CD14-positive monocyte (primary cell): Measurements from ENCODE around the gene CCDC88C. TPM values are rescaled to one million over a fixed set of nuclear protein-coding genes. Genes with fewer than 3 reads are reported as not detected.
A peak's percentile ranks its signal among the peaks of the same experiment; 100 is the strongest.

Experiments used
- DNase-seq, 3 donors: peaks; one replicate each; pipeline ENCODE4 v3.0.0-alpha.2; 2011 to 2022
- H2AFZ ChIP-seq: 2 replicates; pipeline ENCODE4 v1.6.0; 2012; ENCODE audit warnings: mild to moderate bottlenecking, low read depth, low read length, inconsistent platforms; ENCODE audit not compliant: insufficient read depth, poor library complexity, severe bottlenecking
- H3K27ac ChIP-seq, 2 donors: 1 replicate in 1 of 2; 2 replicates in 1 of 2; pipeline ENCODE4 v1.5.1; 2012 to 2013; ENCODE audit warnings: low read length in 2 of 2, control low read depth in 1 of 2, inconsistent platforms in 1 of 2, low read depth in 1 of 2, mild to moderate bottlenecking in 1 of 2
- H3K27me3 ChIP-seq, 2 donors: one replicate each; pipeline versions ENCODE4 v1.6.0 to v1.6.1; 2011 to 2013; ENCODE audit warnings: low read length in 2 of 2; ENCODE audit not compliant: control insufficient read depth in 2 of 2, insufficient read depth in 2 of 2
- H3K36me3 ChIP-seq, 2 donors: replicated peaks in 1 of 2; 1 replicate in 1 of 2; 2 replicates in 1 of 2; pipeline versions ENCODE4 v1.5.1 to v1.6.1; 2012 to 2013; ENCODE audit warnings: low read length in 2 of 2, control low read depth in 1 of 2, inconsistent platforms in 1 of 2, mild to moderate bottlenecking in 1 of 2; ENCODE audit not compliant: insufficient read depth in 2 of 2, control insufficient read depth in 1 of 2
- H3K4me1 ChIP-seq, 2 donors: 1 replicate in 1 of 2; 2 replicates in 1 of 2; pipeline versions ENCODE4 v1.5.1 to v1.6.1; 2012 to 2013; ENCODE audit warnings: low read length in 2 of 2, control low read depth in 1 of 2, inconsistent platforms in 1 of 2, mild to moderate bottlenecking in 1 of 2, moderate library complexity in 1 of 2; ENCODE audit not compliant: insufficient read depth in 2 of 2, control insufficient read depth in 1 of 2
- H3K4me2 ChIP-seq: replicated peaks from 2 replicates; pipeline ENCODE3; 2012; ENCODE audit warnings: low read length, moderate library complexity, mild to moderate bottlenecking; ENCODE audit not compliant: poor library complexity, severe bottlenecking; ENCODE audit errors: extremely low read depth
- H3K4me3 ChIP-seq, 3 experiments: fragments of 200-600 bp in 1 of 3; sonication (generic) in 1 of 3; replicated peaks in 1 of 3; 1 replicate in 2 of 3; 2 replicates in 1 of 3; pipeline ENCODE4 v1.5.1; 2011 to 2013; ENCODE audit warnings: low read length in 3 of 3, mild to moderate bottlenecking in 3 of 3, control low read depth in 2 of 3, low read depth in 2 of 3, inconsistent platforms in 1 of 3, moderate library complexity in 1 of 3
- H3K79me2 ChIP-seq: 2 replicates; pipeline ENCODE4 v1.6.0; 2012; ENCODE audit warnings: mild to moderate bottlenecking, control low read depth, inconsistent platforms, low read length, moderate library complexity; ENCODE audit not compliant: insufficient read depth
- H3K9ac ChIP-seq: 2 replicates; pipeline ENCODE4 v1.6.0; 2017; ENCODE audit warnings: low read length, mild to moderate bottlenecking; ENCODE audit not compliant: insufficient read depth, poor library complexity, severe bottlenecking
- H3K9me3 ChIP-seq, 2 donors: replicated peaks in 1 of 2; 1 replicate in 1 of 2; 2 replicates in 1 of 2; pipeline versions ENCODE4 v1.5.1 to v1.6.1; 2012 to 2013; ENCODE audit warnings: low read length in 2 of 2, control low read depth in 1 of 2; ENCODE audit not compliant: control insufficient read depth in 1 of 2, insufficient read depth in 1 of 2
- H4K20me1 ChIP-seq: 2 replicates; pipeline ENCODE4 v1.6.0; 2012; ENCODE audit warnings: mild to moderate bottlenecking, low read length, control low read depth, moderate library complexity; ENCODE audit not compliant: insufficient read depth
- H3K27ac Mint-ChIP-seq, 7 donors: one replicate each; pipeline ENCODE4 v1.8.0; 2020; ENCODE audit warnings: mild to moderate bottlenecking in 7 of 7, mixed read lengths in 7 of 7, moderate library complexity in 6 of 7, inconsistent platforms in 2 of 7
- H3K27me3 Mint-ChIP-seq, 3 donors: one replicate each; pipeline ENCODE4 v1.8.0; 2021 to 2022; ENCODE audit warnings: low read depth in 3 of 3, mild to moderate bottlenecking in 3 of 3, mixed read lengths in 3 of 3, moderate library complexity in 3 of 3, inconsistent platforms in 1 of 3
- H3K36me3 Mint-ChIP-seq, 2 donors: one replicate each; pipeline ENCODE4 v1.8.0; 2020; ENCODE audit warnings: mixed read lengths in 2 of 2, inconsistent platforms in 1 of 2, mild to moderate bottlenecking in 1 of 2
- H3K4me1 Mint-ChIP-seq: one replicate; pipeline ENCODE4 v1.8.0; 2020; ENCODE audit warnings: mild to moderate bottlenecking, mixed read lengths
- H3K4me3 Mint-ChIP-seq, 2 donors: one replicate each; pipeline ENCODE4 v1.8.0; 2020; ENCODE audit warnings: mild to moderate bottlenecking in 2 of 2, mixed read lengths in 2 of 2, moderate library complexity in 1 of 2
- H3K9me3 Mint-ChIP-seq, 7 donors: one replicate each; pipeline ENCODE4 v1.8.0; 2020 to 2022; ENCODE audit warnings: mixed read lengths in 7 of 7, mild to moderate bottlenecking in 6 of 7, moderate library complexity in 6 of 7, inconsistent platforms in 2 of 7
- WGBS: methylation state at CpG from one replicate; pipeline ENCODE4 v1.1.5; 2013; ENCODE audit warnings: missing lambda C conversion rate; ENCODE audit not compliant: insufficient coverage; 5-methylcytosine and 5-hydroxymethylcytosine counted together
- intact Hi-C, 2 donors: fragments of 100-400 bp; cut with micrococcal nuclease; formaldehyde crosslinking; loops; one replicate each; pipeline versions ENCODE4 v1.15.0 to v1.15.1; 2023
- polyA plus RNA-seq, 3 donors: library from polyadenylated mRNA; depleted of rRNA in 1 of 3; unstranded in 2 of 3; stranded (reverse) in 1 of 3; fragments of 300-500 nt in 2 of 3; fragments of >200 nt in 1 of 3; fragmentation: Illumina TruSeq in 2 of 3; gene quantifications; 1 replicate in 2 of 3; 2 replicates in 1 of 3; pipeline ENCODE4 v1.2.3, GENCODE V29; 2012 to 2021
- TF ChIP-seq, protein P1 (sequence below): fragments of 200-600 bp; IDR thresholded peaks from one replicate; pipeline ENCODE4 v1.8.0; 2022; ENCODE audit warnings: antibody characterized with exemption, mild to moderate bottlenecking

Gene CCDC88C
- polyA plus RNA-seq, 3 donors, result 11.6 to 69.7 (median 12.3) TPM

DNA sequence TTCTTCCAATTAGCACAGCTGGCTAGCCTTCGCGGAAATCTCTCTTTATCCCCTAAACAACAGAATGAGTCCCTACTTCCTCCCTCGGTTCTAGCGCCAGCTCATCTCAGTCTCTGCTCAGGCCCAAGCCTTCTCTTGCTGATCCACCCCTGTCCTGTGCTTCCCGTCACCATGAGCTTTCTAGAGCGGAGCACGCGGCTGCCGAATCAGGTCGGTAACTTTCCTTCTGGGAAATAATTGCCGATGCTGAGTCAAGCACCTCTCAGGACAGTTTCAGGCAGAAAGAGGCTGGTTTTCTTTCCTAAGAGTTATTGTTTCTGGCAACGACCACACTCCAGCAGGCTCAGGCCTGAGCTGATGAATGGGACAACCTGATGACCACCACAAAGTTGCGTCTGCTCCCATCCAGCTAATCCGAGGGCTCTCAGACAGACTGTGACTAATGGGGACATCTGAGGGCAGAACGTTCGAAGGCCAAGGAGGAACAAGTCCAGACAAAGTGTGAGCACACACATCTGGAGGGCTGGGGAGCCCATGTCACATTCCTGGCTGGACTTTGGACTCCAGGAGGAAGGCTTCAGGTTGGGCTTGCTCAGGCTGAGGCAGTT lies 159.5 kb downstream of the CCDC88C start:
- H3K4me3 Mint-ChIP-seq, result peak overlapping the region in 1 of 2 donors; percentile 43

DNA sequence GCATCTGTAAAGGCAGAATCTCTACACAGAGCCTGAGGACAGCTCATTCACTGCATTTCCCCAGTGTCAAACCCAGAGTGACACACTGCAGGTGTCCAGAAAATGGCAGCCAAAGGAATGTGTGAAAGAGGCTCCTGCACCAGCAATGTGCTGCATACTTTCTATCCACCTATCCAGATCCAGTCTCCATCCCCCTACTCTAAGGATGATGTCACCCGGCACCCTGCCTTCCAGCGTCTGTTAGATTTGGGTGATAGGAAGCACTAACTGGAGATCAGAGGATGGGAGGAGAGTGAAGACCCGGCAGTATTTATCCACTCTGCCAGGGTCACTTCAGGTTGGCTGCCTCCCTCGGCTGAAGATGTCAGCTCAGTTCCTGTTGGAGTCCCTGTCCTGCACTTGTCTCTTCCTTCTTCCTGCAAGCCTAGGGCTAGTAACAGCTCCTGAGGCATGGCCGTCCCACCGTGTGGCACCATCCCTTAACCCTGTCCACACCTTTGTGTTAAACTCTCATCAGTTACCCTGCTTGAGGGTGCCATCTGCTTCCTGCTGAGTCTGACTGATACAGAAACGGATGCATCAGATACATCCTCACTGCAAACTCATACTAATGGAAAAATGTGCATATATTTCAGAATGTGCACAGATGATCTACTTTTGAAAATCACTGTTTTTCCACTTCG lies 160.2 kb downstream of the CCDC88C start:
- Histone ChIP-seq H3K9ac (no peak overlapping the region), H3K27me3 (peaks cover 4 to 43% of the 10 kb centered on the region in 2 donors), H3K4me2 (no peak overlapping the region), H3K36me3 (no peaks in the 10 kb centered on the region), H3K9me3 (no peaks in the 10 kb centered on the region), H3K79me2 (no peaks in the 10 kb centered on the region), H2AFZ (no peak overlapping the region), H4K20me1 (no peaks in the 10 kb centered on the region), H3K27ac (no peak overlapping the region), H3K4me1 (peaks cover 11 to 19% of the 10 kb centered on the region in 2 donors), H3K4me3 (no peak overlapping the region)
- no peak overlapping the region for H3K27ac Mint-ChIP-seq
- peaks cover 27 to 56% (median 37%) of the 10 kb centered on the region in 3 donors for H3K27me3 Mint-ChIP-seq
- peak overlapping the region in 1 of 2 donors; percentile 43 for H3K4me3 Mint-ChIP-seq
- no peak for DNase-seq
- H3K9me3 Mint-ChIP-seq, result peaks cover 0 to 7% (median 2%) of the 10 kb centered on the region in 7 donors
- WGBS, result 18% methylated on average over 6 of the region's 8 CpGs
- peaks cover 0 to 3% of the 10 kb centered on the region in 2 donors for H3K36me3 Mint-ChIP-seq
- intact Hi-C loops, result no loop called here
- TF ChIP-seq, protein P1, sequence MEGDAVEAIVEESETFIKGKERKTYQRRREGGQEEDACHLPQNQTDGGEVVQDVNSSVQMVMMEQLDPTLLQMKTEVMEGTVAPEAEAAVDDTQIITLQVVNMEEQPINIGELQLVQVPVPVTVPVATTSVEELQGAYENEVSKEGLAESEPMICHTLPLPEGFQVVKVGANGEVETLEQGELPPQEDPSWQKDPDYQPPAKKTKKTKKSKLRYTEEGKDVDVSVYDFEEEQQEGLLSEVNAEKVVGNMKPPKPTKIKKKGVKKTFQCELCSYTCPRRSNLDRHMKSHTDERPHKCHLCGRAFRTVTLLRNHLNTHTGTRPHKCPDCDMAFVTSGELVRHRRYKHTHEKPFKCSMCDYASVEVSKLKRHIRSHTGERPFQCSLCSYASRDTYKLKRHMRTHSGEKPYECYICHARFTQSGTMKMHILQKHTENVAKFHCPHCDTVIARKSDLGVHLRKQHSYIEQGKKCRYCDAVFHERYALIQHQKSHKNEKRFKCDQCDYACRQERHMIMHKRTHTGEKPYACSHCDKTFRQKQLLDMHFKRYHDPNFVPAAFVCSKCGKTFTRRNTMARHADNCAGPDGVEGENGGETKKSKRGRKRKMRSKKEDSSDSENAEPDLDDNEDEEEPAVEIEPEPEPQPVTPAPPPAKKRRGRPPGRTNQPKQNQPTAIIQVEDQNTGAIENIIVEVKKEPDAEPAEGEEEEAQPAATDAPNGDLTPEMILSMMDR, result no peak
- H3K4me1 Mint-ChIP-seq, result peaks cover 24% of the 10 kb centered on the region

More for the DNA sequence above, 159.5 kb downstream of the CCDC88C start:
- H3K27ac ChIP-seq, result no peak overlapping the region
- peaks cover 7 to 39% of the 10 kb centered on the region in 2 donors for H3K27me3 ChIP-seq
- no peak overlapping the region for H3K9ac ChIP-seq
- no peak overlapping the region for H3K4me2 ChIP-seq
- H3K36me3 ChIP-seq, result no peaks in the 10 kb centered on the region
- no peak overlapping the region for H3K27ac Mint-ChIP-seq
- no peaks in the 10 kb centered on the region for H3K9me3 ChIP-seq
- TF ChIP-seq, protein P1, result no peak
- 65% methylated on average over 16 of the region's 16 CpGs for WGBS
- peak in 1 of 3 donors; percentile 42 for DNase-seq
- peaks cover 22% of the 10 kb centered on the region for H3K4me1 Mint-ChIP-seq
- H3K27me3 Mint-ChIP-seq, result peaks cover 25 to 55% (median 33%) of the 10 kb centered on the region in 3 donors
- H2AFZ ChIP-seq, result no peak overlapping the region
- peaks cover 5 to 13% of the 10 kb centered on the region in 2 donors for H3K4me1 ChIP-seq
- intact Hi-C loops, result no loop called here
- H3K4me3 ChIP-seq, result no peak overlapping the region
- no peaks in the 10 kb centered on the region for H4K20me1 ChIP-seq
- peaks cover 0 to 7% (median 2%) of the 10 kb centered on the region in 7 donors for H3K9me3 Mint-ChIP-seq
- H3K79me2 ChIP-seq, result no peaks in the 10 kb centered on the region
- H3K36me3 Mint-ChIP-seq, result no peaks in the 10 kb centered on the region
